OCI-LY1 (cell line): ENCODE measurements around the gene MTF2.

ENCODE experiments used
- H2AFZ ChIP-seq: fragments of 200-600 bp; sonication (generic), shearing (Covaris generic); 2 replicates; pipeline ENCODE4 v1.6.0; 2014; ENCODE audit warnings: antibody characterized with exemption, mild to moderate bottlenecking, low read length
- H3F3A ChIP-seq: fragments of 200-600 bp; sonication (generic), shearing (Covaris generic); 2 replicates; pipeline ENCODE4 v1.6.0; 2014; ENCODE audit warnings: mild to moderate bottlenecking, antibody characterized with exemption, low read length, moderate library complexity; ENCODE audit not compliant: insufficient read depth
- H3K27ac ChIP-seq: fragments of 200-600 bp; sonication (generic); 2 replicates; pipeline ENCODE4 v1.5.1; 2014; ENCODE audit warnings: low read length, mixed run types, mild to moderate bottlenecking, low read depth; ENCODE audit not compliant: poor library complexity, severe bottlenecking
- H3K27me3 ChIP-seq: fragments of 200-600 bp; sonication (generic); 2 replicates; pipeline ENCODE4 v1.6.0; 2014; ENCODE audit warnings: antibody characterized with exemption, mild to moderate bottlenecking, low read length, moderate library complexity; ENCODE audit not compliant: insufficient read depth
- H3K36me3 ChIP-seq: fragments of 200-600 bp; sonication (generic); 2 replicates; pipeline ENCODE4 v1.6.1; 2014; ENCODE audit warnings: mild to moderate bottlenecking, antibody characterized with exemption, low read length, moderate library complexity, mixed read lengths; ENCODE audit not compliant: insufficient read depth
- H3K4me1 ChIP-seq: fragments of 200-600 bp; sonication (generic); 2 replicates; pipeline ENCODE4 v1.5.1; 2014; ENCODE audit warnings: mild to moderate bottlenecking, low read length, moderate library complexity; ENCODE audit not compliant: insufficient read depth, severe bottlenecking
- H3K4me2 ChIP-seq: fragments of 200-600 bp; sonication (generic), shearing (Covaris generic); 2 replicates; pipeline ENCODE4 v1.6.1; 2014; ENCODE audit warnings: low read length
- H3K4me3 ChIP-seq: fragments of 200-600 bp; sonication (generic); 2 replicates; pipeline ENCODE4 v1.5.1; 2014; ENCODE audit warnings: low read length, low read depth, mild to moderate bottlenecking, mixed read lengths; ENCODE audit not compliant: poor library complexity, severe bottlenecking
- H3K79me2 ChIP-seq: fragments of 200-600 bp; shearing (Covaris generic); 2 replicates; pipeline ENCODE4 v1.6.1; 2016; ENCODE audit warnings: mixed run types, low read length, mixed read lengths; ENCODE audit not compliant: insufficient read depth
- H3K9ac ChIP-seq: fragments of 200-600 bp; sonication (generic), shearing (Covaris generic); 2 replicates; pipeline ENCODE4 v1.6.1; 2014; ENCODE audit warnings: mild to moderate bottlenecking, low read length, mixed read lengths
- H3K9me2 ChIP-seq: fragments of 200-600 bp; sonication (generic), shearing (Covaris generic); 2 replicates; pipeline ENCODE4 v1.6.1; 2014; ENCODE audit warnings: low read depth, mild to moderate bottlenecking, low read length, mixed read lengths
- H3K9me3 ChIP-seq: fragments of 200-600 bp; shearing (Covaris generic); 2 replicates; pipeline ENCODE4 v1.6.1; 2014; ENCODE audit warnings: low read length, mixed read lengths
- H4K20me1 ChIP-seq: fragments of 200-600 bp; sonication (generic), shearing (Covaris generic); 2 replicates; pipeline ENCODE4 v1.6.0; 2016; ENCODE audit warnings: mild to moderate bottlenecking, low read length; ENCODE audit not compliant: insufficient read depth
- CTCF ChIP-seq: fragments of 200-600 bp; sonication (generic), shearing (Covaris generic); IDR thresholded peaks from 2 replicates; pipeline ENCODE4 v1.5.1; 2017; ENCODE audit warnings: mild to moderate bottlenecking, antibody characterized with exemption, low read length, moderate library complexity, mixed read lengths
- EZH2 ChIP-seq: fragments of 200-600 bp; sonication (generic), shearing (Covaris generic); IDR thresholded peaks from 2 replicates; pipeline ENCODE4 v1.8.0; 2017; ENCODE audit warnings: borderline replicate concordance, mixed run types, mild to moderate bottlenecking, antibody characterized with exemption, low read length, moderate library complexity, mixed read lengths

The MTF2 gene

GRCh38 chr1:93080179-93080823 lies 1.2 kb downstream of the MTF2 start:
- peak overlapping the region; percentile 96 for H3K9ac ChIP-seq
- peaks cover 48% of the 10 kb centered on the region for H3K36me3 ChIP-seq
- peak overlapping the region; percentile 89 for H3K27ac ChIP-seq
- H2AFZ ChIP-seq, result no peak overlapping the region
- H3K27me3 ChIP-seq, result no peaks in the 10 kb centered on the region
- no peak for TF ChIP-seq EZH2
- peak; percentile 63 for TF ChIP-seq CTCF
- H4K20me1 ChIP-seq, result no peaks in the 10 kb centered on the region; the same call in 1 of the 2 replicates
- peaks cover 37% of the 10 kb centered on the region for H3K4me1 ChIP-seq
- H3F3A ChIP-seq, result no peaks in the 10 kb centered on the region
- peak overlapping the region; percentile 86 for H3K4me3 ChIP-seq
- peaks cover 62% of the 10 kb centered on the region for H3K79me2 ChIP-seq
- peak overlapping the region; percentile 87 for H3K4me2 ChIP-seq
- no peaks in the 10 kb centered on the region for H3K9me2 ChIP-seq
- H3K9me3 ChIP-seq, result peaks cover 19% of the 10 kb centered on the region

- Histone ChIP-seq H3K27me3 (no peaks in the 10 kb centered on the region), H3K4me2 (peak overlapping the region; percentile 87), H3F3A (no peaks in the 10 kb centered on the region), H3K27ac (no peak overlapping the region), H3K4me1 (peaks cover 36% of the 10 kb centered on the region), H4K20me1 (no peaks in the 10 kb centered on the region; the same call in 1 of the 2 replicates), H3K9ac (peak overlapping the region; percentile 96), H3K4me3 (peak overlapping the region; percentile 86), H3K9me2 (no peaks in the 10 kb centered on the region), H2AFZ (no peak overlapping the region), H3K36me3 (peaks cover 62% of the 10 kb centered on the region), H3K9me3 (peaks cover 19% of the 10 kb centered on the region), H3K79me2 (peaks cover 76% of the 10 kb centered on the region)
- TF ChIP-seq CTCF (no peak), EZH2 (no peak)
These were observed 2.6 kb downstream of the MTF2 start for GRCh38 chr1:93081716-93082115.

GRCh38 chr1:93082313-93082712 lies 3.2 kb downstream of the MTF2 start:
- H4K20me1 ChIP-seq, result no peaks in the 10 kb centered on the region; the same call in 1 of the 2 replicates
- no peak overlapping the region for H3K4me2 ChIP-seq
- no peak overlapping the region for H3K9ac ChIP-seq
- no peaks in the 10 kb centered on the region for H3K9me2 ChIP-seq
- no peak overlapping the region for H3K27ac ChIP-seq
- no peak overlapping the region for H2AFZ ChIP-seq
- no peak for TF ChIP-seq CTCF
- TF ChIP-seq EZH2, result no peak
- no peaks in the 10 kb centered on the region for H3K27me3 ChIP-seq
- H3K4me3 ChIP-seq, result peak overlapping the region; percentile 86
- peaks cover 68% of the 10 kb centered on the region for H3K36me3 ChIP-seq
- peaks cover 19% of the 10 kb centered on the region for H3K9me3 ChIP-seq
- H3K79me2 ChIP-seq, result peaks cover 82% of the 10 kb centered on the region
- H3K4me1 ChIP-seq, result peaks cover 30% of the 10 kb centered on the region
- H3F3A ChIP-seq, result no peaks in the 10 kb centered on the region
